Stimulated activated CD8-positive, alpha-beta memory T cell treated with anti-CD3 and anti-CD28 coated beads, Interleukin-12 subunit alpha, Interleukin-12 subunit beta, amount 100 ng/mL, for 4 hours (primary cell): ENCODE results near the gene BICDL2.
A peak's percentile ranks its signal among the peaks of the same experiment; 100 is the strongest.

Experiments used
- DNase-seq: peaks from one replicate; pipeline ENCODE4 v3.0.0-alpha.2; 2020; ENCODE audit warnings: low read depth

Gene BICDL2

GRCh38 chr16:3009568-3010390, 27.0 kb downstream of the BICDL2 start:
- no peak for DNase-seq

GRCh38 chr16:3008690-3009037, 28.1 kb downstream of the BICDL2 start:
- DNase-seq: no peak

- DNase-seq: no peak
Measured at GRCh38 chr16:3007957-3008689, 28.6 kb downstream of the BICDL2 start.

GRCh38 chr16:3007059-3007956, 29.4 kb downstream of the BICDL2 start:
- no peak for DNase-seq

GRCh38 chr16:3004781-3005284, 31.9 kb downstream of the BICDL2 start:
- DNase-seq: no peak

GRCh38 chr16:3004319-3004718, 32.4 kb downstream of the BICDL2 start:
- DNase-seq: no peak

GRCh38 chr16:3003582-3004270, 33.0 kb downstream of the BICDL2 start:
- peak; percentile 89 for DNase-seq

GRCh38 chr16:3001316-3001715, 35.4 kb downstream of the BICDL2 start:
- DNase-seq: no peak

- no peak for DNase-seq
Measured at GRCh38 chr16:3000540-3000939, 36.2 kb downstream of the BICDL2 start.

- DNase-seq: no peak
Measured at GRCh38 chr16:2999929-3000328, 36.8 kb downstream of the BICDL2 start.

GRCh38 chr16:2996298-2996697, 40.4 kb downstream of the BICDL2 start:
- DNase-seq: no peak

GRCh38 chr16:2992383-2993081, 44.2 kb downstream of the BICDL2 start:
- DNase-seq: no peak

GRCh38 chr16:2991566-2992261, 45.0 kb downstream of the BICDL2 start:
- DNase-seq: no peak

- no peak for DNase-seq
Measured at GRCh38 chr16:2990891-2991290, 45.9 kb downstream of the BICDL2 start.

GRCh38 chr16:2988590-2989099, 48.1 kb downstream of the BICDL2 start:
- DNase-seq: no peak

GRCh38 chr16:2987833-2988232, 48.9 kb downstream of the BICDL2 start:
- DNase-seq: no peak

GRCh38 chr16:2987286-2987685, 49.5 kb downstream of the BICDL2 start:
- no peak for DNase-seq

GRCh38 chr16:2986623-2987188, 50.0 kb downstream of the BICDL2 start:
- DNase-seq: no peak

GRCh38 chr16:2985893-2986355, 50.8 kb downstream of the BICDL2 start:
- DNase-seq: no peak

GRCh38 chr16:2985462-2985861, 51.3 kb downstream of the BICDL2 start:
- DNase-seq: no peak
